NCI-H1092 (cell line): ENCODE data around the gene BCL2L1.

Experiments used
- DNase-seq: peaks from one replicate; lab custom pipeline; 2025; lab: John Stamatoyannopoulos, UW

The BCL2L1 gene

DNA sequence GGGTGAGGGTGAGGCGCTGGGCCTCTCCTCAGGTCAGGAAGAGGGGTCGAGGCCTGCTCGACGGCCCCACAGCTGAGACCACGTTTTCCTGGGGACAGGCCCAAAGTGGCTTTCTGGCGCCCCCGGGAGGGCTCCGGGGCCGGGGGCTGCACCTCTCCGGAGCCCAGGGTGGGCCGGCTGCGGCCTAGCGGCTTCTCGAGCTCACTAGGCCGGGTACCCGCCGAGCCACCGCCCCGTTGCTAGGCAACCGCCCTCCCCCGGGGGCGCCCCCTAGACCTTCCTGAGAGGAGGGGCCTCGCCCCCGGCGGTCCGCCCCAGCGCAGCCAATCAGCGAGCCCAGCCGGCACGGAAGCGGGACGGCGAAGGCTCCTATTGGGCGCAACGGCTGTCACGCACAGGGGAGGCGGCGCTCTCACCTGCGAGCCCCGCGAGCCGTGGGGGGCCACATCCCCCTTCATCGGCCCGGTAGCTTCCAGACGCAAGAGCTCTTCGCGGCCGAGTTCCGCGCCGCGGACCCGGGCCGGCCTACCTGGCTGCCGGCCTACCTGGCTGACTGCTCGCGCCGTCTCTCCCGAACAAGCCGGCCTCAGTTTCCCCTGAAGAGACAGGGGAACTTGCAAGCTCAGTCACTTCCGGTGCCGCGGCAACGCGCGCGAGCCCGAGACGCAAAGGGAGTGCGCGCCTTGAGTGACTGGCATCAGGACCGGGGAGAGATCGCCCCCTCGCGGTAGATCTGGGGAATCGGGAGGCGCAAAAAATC, 831 bp upstream of the BCL2L1 start:
- DNase-seq, result peak; percentile 97

DNA sequence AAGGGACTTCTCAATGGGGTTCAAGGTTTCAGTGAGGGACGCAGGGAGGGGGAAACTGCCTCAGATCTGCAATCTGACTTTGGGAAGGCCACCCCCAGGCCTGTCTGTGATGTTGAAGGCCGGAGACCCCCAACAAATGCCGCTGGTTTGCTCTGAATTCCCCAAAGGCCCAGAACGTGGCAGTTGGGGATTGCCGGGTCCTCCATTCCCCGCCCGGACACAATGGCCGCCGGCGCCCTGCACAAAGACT, 326 bp upstream of the BCL2L1 start:
- DNase-seq, result no peak

DNA sequence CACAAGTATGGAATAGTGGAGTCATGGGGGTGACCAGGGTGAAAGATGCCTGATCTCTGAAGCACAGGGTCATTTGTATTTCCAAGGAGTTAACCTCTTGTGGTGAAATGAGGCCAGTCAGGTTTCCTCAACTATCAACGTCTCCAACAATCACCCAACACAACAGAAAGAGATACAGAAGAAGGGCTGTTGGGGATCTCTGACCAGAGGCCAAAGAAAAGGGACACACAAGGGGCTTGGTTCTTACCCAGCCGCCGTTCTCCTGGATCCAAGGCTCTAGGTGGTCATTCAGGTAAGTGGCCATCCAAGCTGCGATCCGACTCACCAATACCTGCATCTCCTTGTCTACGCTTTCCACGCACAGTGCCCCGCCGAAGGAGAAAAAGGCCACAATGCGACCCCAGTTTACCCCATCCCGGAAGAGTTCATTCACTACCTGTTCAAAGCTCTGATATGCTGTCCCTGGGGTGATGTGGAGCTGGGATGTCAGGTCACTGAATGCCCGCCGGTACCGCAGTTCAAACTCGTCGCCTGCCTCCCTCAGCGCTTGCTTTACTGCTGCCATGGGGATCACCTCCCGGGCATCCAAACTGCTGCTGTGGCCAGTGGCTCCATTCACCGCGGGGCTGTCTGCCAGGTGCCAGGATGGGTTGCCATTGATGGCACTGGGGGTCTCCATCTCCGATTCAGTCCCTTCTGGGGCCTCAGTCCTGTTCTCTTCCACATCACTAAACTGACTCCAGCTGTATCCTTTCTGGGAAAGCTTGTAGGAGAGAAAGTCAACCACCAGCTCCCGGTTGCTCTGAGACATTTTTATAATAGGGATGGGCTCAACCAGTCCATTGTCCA, 1.0 kb downstream of the BCL2L1 start:
- DNase-seq, result peak; percentile 28

DNA sequence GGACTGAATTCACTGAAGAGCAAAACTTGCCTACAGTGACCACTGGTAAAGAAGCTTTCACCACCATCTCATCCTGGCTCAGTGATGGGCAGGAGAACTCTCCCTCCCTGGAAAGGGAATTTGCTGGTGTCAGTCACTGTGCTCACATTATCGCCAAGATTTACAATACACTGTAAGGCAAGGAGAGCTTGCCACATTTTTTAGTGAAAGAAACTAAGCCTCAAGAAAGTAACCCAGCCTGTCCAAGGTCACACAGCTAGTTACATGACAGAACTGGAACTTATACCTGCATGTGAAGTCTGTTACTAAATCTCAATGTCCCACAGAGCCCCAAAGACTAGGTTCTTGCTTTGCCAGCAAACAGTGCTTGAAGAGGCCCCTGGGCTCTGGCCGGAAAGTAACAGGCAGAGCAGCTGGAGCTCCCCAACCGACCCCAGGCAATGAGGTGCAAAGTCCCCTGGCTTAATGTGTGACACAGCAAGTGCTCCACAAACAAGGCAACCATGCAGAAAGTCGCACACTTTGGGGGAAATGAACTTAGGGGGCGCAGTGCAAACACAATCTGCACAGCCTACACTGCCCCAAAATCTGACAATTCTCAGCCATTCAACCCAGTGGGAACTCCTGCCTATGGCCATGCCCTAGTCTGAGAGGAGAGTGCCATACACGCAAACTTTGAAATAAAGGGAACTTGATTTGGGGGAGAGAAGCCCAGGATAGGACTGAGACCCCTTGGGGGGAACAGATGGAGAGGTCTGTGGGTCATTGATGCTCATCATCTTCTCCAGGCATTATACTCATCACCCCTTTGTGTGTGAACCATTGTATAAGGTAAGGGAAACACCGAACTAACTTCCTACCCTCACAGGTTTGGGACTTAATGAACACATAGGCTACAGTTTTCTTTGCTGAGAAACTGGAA, 1.9 kb downstream of the BCL2L1 start:
- no peak for DNase-seq

DNA sequence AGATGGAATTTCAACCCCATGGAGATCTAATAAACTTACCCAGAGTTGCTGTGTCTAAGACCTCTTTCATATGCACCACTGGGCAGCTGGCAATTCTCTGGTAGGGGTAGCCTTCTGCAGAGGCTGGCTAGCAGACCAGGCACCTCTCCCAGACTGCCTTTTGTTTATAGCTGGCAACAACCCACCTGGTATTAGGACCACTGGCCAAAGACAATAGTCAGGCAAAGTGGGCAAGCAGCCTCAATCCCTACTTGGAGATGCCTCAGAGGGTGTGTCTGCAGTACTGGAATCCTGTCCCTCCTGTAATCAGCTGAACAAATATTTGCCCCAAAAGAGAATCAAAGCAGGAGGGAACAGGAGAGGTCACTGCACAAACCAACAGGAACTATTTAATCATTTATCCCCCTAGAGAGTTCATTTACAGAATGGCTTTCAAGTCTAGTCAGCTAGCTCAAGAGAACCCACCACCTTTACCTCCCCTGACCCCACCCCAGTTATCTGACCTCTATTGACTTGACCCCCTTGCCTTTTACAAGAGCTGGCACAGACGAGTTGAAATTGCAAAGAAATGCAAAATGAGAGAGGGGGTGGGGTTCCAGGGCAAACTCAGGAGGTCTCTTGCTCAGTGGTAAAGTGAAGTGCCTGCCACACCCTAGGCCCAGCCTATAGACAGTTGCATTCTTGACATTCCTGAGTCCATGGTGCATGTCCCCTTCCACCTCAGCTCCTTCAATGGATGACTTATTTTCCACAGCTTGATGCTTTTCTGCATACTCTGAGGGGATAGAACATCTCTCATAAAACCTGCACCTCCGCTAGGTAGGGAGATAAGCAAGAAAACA, 2.8 kb downstream of the BCL2L1 start:
- DNase-seq, result no peak

DNA sequence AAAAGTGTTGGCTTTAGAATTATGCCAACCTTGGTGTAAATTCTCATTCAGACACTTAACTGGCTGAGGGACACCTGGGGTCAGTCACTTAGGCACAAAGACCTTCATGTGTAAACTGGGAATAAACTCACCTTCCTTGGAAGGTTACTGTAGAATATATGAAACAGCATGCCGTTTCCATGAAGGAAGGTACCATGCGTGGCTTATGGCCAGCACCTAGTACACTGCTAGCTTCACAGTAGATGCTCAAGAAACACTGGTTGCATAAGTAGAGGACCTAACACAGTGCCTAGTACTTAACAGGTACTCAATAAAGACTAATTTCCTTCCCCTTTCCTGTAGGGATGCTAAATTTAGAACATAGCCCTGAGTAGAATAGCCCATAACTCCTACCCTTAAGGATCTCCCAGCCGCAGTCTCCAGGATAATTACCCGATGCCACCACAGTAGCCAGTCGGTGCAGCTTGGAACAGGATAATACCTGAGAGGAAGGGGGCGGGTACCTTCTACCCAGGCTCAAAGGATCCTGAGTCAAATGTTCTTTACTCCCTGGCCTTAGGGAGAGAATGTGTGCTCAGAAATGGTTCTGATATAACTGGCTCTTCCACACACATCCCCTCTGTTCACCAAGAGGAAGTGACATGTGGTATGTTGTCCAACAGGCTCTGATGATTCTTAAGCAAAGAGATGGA, 3.6 kb downstream of the BCL2L1 start:
- no peak for DNase-seq

DNA sequence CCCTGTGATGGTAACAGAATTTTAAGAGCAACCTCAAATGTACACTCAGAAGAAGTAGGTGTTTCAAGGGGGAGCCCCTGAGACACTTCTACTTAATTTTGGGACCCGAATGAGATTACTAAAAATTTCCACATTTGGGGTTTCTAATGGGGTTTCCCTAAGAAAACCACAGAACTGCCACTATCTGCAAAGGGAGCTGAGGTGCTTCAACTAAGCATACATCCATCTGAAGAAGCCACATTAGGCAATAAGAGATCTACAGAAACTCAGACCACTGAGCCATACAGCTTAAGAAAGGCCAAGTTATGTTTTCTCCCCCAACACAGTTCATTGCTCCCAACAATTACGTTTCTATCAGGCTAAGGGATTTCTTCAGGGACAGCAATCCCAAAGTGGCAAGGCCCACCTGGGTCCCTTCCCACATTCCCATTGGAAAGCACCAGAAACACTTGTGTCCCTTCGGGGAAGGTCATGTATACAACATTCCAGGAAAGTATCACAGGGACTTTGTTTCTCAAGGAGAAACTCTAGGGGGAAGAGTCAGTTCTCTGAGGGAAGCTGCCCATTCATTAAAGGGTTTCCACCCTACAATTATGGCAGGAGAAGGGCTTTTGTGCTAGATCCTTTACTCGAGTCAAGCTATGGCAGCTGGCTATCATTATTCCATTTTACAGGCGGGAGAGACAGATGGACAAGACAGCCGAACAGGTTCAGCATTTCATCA, 5.0 kb downstream of the BCL2L1 start:
- DNase-seq, result no peak

DNA sequence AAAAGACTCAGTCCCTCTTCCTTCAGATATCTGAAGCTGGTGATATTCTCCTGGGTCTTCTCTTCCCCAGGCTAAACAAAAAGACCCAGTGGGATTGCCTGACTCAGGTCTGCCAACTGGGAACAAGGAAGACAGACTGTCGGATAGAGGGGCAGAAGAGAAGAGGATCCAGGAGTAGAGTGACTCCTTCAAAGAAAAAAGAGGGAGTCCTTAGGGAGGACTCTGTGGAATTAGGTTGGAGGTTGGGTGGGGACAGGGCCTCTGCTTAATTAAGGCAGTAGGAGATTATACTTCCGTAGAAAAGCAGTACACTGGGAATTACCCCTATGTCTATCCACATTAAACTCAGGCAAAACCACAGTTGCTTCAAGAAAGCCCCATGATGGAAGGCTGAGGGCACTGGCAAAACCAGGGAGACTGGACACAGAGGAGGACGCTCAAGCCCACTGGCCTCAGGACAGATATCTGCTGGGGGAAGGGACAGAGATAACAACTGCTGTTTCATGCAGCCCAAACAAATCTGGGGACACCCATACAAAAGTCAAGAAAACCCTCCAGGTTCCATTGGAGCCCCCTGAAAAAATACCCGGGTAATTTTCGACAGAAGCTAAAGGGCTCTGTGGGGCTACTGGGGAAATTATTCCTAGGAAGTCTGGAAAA, 5.7 kb downstream of the BCL2L1 start:
- no peak for DNase-seq

DNA sequence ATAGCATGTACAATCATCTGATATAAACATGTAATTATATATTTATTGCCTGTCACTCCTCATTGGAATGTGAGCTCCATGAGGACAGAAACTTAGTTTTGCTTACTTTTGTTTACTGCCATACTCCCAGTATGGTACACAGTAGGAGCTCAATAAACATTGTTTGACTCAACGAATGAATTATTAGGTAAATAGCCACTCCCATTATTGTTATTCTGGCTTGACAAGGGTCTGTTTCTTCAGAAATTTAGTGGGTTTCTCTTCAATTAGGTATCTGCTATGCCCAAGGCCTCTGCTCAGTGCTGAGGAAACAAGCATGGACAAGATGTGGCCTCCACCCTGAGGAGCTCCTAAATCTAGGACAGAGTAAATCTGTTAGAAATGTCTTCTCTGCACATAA, 6.3 kb downstream of the BCL2L1 start:
- no peak for DNase-seq

DNA sequence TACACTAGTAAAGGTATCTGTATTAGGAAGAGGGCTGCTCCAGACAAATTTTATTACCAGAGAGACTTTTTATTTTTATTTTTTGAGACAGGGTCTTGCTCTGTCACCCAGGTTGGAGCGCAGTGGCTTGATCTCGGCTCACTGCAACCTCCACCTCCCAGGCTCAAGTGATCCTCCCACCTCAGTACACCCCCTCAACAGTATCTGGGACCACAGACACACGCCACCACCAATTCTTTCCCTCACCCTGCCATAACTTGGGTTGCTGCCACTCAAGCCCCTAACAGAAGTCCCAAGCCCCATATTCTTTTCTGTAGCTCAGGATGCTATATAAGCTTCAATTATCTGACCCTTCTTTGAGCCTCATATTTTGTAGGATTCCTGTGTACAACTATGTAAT, 6.9 kb downstream of the BCL2L1 start:
- no peak for DNase-seq

DNA sequence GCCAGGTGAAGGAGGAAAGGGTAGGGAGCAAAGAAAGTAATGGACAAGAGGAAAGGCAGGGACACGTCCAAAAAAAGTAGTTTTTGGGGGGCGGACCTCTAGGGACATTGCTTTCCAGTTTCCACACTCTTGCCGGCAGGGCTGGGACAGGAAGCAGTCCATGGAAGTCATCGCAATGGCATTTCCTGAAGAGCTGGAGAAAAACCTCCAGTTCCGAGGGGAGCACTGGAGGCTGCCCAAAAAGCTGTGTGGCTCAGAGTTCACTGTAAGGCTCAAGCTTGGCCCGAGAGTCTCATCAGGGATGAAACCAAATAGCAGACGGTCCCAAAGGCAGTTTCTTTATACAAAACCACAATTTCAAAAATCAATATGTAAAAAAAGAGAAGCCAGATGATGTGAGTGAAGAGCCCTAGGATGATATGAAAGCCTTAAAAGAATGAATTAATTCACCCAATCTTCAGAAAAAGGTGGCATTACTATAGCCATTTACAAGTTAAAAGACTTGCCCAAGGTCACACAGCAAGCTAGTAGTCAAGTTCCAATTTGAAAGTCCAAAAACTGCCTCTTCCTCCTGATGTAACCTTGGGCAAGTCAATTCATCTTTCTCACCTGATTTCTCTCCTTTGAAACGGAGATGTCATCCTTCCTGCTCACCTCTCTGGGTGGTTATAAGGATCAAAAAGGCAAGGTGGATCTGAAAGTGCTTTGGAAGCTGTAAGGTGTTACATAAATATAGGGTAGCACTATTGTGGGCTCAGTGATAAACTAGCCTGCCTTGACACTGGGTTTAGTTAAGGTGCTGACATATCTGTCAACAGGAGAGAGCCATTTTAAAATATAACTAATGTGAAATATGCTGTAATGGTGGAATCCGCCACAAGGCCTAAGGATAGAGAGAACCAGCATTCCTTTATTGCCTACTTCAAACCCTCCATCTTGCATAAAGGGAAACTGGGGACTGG, 9.1 kb downstream of the BCL2L1 start:
- no peak for DNase-seq

DNA sequence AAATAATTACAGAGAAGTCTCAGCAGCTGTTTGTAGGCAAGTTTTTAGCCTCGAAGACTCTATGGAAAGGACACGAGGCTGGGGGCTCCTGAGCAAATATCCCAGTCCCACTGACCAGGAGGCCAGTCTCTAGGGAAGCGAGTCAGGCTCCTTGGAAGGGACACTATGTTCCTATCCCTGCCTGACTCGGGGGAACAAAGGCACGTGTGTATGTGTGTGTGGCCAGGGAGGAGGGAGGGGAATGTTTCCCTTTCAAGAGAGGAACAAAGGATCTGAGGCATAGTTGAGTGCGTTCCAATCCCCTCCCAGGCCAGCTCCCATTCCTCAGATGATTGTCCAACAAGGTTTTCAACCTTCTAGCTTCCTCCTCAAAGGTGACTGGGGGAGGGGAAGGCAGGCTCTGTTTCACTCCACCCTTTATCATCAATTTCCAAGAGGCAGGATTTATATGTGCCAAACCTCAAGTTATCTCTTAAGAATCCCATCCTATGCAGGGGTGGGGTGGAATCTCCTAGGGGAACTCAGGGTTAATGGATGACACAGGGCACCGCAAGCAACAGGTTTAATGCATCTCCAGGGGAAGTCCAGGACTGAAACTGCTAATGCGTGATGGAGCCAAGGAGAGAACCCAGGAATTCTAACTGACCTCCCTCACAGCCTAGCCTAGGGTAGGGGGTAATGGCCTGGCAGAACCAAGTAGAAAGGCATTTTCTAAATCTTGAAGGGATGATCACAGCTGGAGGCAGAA, 9.9 kb downstream of the BCL2L1 start:
- DNase-seq, result no peak

DNA sequence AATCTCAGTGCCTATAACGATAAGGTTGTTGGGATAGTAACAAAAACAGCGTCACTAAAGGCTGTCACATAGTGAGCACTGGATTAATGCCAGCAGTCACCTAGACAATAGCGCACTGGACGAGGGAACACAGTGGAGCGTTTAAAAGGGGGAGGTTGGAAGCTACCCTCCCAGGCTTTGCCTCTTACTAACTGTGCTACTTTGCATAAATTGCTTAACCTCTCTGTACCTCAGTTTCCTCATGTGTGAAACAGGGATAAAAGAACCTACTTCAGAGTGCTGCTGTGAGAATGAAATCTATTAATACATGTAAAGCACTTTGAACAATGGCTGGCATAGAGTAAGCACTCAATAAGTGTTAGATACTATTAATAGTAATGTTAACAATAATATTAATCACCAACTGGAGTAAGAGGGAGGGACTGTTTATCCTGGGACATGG, 10.5 kb downstream of the BCL2L1 start:
- peak; percentile 8 for DNase-seq

DNA sequence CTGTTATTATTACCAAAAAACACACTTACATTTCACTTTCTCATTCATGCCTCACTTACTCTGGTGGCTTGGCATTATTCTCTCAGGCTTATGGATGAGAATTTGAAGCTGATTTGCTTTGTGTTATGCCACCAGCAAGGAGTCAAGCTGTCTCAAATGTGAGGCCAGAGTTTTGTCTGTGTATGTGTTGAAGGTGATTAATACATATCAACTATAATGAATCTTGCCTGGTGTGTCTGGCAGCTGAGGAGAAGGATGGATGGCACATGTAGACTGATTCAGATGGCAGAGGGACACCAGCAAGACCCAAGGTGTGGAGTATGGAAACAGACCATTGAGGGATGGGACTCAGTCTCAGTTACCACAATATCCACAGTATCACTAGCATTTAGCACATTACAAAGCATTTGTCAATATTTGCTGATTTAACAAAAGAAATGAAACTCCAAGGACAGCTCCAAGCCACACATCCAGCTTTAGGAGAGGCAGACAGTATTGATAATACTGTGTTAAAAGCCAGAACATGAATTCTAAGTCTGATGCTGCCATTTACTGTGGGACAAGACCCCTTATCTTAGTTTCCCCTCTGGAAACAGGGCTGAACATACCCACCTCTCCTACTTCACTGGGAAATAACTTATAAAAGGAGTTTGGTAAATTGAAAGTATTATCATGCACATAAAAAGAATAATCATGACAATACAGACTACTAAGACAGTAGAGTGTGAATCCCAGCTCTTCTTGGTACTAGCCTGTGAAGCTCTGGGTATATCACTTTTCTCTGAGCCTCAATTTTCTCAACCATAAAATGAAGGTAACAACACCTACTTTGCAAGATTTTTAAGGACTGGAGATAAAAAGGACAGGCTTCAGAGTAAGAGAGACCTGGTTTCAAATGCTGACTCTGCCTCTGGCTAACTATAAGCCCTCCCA, 11.2 kb downstream of the BCL2L1 start:
- no peak for DNase-seq

DNA sequence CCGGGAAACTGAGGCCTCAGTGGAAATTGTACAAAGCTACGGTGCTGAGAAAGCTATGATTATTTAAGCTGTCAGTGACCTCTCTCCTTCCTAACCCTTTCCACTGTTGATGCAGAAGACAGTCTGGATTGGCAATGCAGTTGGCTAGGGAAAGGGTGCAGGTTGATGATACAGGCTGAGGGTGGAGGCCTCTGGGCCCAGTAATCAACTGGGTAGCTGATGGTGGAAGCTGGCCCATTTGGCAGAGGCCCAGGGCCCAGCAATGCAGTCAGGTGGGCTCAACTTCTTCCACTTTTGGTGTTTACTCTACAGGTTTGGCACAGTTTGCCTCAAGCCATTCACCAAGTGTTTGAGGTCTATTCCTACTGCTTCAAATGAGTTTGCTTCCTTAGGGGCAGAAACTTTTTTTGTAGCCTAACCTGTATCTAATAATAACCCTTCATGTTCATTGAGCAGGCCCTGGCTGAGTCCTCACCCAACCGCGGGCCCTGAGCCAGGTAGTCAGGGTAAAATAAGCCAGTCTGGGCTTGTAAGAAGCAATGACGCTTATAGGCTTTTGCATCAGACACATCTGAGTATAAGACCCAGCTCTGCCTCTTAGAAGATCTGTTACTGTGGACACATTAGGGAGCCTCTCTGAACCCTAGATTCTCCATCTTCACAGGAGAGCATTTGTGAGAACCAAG, 12.1 kb downstream of the BCL2L1 start:
- DNase-seq, result no peak

DNA sequence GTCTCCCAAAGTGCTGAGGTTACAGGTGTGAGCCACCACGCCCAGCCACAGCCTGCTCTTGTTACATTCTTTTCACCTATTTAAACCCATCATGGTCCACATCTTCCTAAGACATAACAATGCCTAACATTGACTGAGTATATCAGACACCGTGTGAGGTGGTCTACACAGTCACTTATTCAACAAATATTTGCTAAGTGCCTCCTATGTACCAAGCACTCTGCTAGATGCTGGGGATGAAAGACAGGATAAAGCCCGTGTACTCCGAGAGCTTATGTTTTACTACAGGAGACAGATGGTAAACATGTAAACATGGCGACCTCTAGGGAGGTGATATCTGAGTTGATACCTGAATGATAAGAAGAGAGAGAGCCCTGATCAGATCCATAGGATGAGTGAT, 12.7 kb downstream of the BCL2L1 start:
- DNase-seq, result no peak
